Measurements from ENCODE around the gene ARHGEF2.

Gene ARHGEF2

GRCh38 chr1:155918660-155919059, 59.7 kb downstream of the ARHGEF2 start:
- in situ Hi-C loops (cut with MboI; ENCODE audit: low sequenced_read_pairs) = no loop called here

DNA sequence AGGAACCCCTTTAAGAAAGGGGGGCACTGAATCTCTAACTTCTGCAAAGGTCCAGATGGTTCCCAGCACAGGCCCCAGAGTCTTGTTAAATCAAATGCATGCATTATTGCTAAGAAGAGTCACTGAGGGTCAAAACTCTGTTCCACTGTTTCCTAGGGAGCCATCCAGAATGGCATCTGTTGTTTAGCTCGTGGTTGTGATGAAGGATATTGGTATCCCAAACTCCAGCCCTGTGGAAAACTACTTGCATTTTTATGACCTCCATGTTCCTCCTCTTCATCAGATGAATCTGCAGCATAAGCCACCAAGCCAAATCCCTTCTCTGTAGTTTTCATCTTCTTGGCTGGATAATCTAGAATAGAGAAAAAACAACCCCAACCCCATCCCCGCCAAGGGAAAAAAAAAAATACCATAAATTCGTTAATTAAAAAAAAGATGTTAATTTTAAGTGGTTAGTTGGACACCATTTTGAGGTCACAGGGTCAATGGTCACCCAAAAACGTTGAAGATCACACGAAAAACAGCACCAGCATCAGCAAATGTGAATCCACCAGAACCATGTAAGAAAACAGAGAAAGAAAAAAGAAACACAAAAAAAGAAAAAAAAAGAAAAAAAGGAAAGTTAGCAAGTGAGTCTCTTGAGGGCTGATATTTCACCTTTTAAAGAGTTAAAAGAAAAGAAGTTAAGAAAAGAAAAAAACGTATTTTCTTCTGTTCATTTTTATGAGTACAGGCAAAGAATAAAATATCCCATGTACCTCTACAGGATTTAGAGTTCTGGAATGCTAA, 64.2 kb downstream of the ARHGEF2 start:
- in situ Hi-C loops (cut with MboI; ENCODE audit: low sequenced_read_pairs) = no loop called here

DNA sequence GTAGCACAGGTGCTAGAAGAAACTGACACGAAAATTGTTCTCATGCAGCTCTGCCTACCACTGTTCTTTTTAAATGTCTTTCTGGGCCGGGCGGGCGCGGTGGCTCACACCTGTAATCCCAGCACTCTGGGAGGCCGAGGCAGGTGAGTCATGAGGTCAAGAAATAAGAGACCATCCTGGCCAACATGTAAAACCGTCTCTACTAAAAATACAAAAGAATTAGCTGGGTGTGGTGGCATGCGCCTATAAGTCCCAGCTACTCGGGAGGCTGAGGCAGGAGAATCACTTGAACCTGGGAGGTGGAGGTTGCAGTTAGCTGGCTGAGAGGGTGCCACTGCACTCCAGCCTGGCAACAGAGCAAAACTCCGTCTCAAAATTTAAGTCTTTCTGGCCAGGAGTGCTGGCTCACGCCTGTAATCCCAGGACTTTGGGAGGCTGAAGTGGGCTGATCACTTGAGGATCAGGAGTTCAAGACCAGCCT, 66.3 kb downstream of the ARHGEF2 start:
- in situ Hi-C loops (cut with MboI; ENCODE audit: low sequenced_read_pairs) = no loop called here

GRCh38 chr1:155911156-155912055, 66.9 kb downstream of the ARHGEF2 start, which contains the start of gene RIT1:
Gene RIT1, minus strand, starts transcription at chr1:155911349. Its CDS starts 588 bp downstream, at chr1:155910761.
- in situ Hi-C loops (cut with MboI; ENCODE audit: low sequenced_read_pairs) = no loop called here

GRCh38 chr1:155910621-155911121, 67.7 kb downstream of the ARHGEF2 start:
- in situ Hi-C loops (cut with MboI; ENCODE audit: low sequenced_read_pairs) = no loop called here

DNA sequence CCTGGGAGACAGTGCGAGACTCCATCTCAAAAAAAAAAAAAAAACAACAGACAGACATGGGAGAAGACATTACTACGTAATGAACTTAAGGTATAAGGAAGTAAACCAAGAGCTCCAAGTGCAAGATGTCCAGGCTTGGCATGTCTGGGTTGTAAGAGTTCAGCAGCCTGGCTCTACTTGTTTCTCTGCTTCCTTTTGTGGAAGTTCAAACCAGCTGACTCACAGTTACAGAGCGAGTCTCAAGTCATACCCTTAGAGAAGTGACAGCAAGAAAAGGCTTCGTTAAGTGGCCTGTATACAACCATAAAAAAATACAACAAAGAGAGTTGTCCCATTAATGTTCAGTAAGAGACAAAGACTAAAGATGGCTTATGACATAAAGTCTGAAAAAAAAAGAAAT, 68.5 kb downstream of the ARHGEF2 start:
- in situ Hi-C loops (cut with MboI; ENCODE audit: low sequenced_read_pairs) = no loop called here

- in situ Hi-C loops (cut with MboI; ENCODE audit: low sequenced_read_pairs) = no loop called here
These were observed 74.1 kb downstream of the ARHGEF2 start for GRCh38 chr1:155904261-155904660.

DNA sequence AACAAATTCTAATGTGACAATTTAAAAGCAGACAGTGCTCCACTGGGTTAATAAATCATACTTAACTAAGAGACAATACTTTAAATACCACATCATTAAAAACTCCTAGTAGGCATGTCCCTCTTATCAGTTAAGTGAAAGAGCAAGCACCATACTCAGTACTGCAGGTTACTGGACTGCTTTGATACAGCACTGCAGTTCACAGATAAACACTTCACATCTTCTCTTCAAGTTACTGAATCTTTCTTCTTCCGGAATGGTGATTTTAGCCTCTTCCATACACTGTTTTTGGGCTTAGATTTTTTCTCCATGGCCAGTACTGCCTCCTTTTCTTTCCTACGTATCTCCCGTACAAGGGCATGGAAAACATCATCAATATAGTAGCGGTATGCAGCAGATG, 78.2 kb downstream of the ARHGEF2 start:
- in situ Hi-C loops (cut with MboI; ENCODE audit: low sequenced_read_pairs) = no loop called here

GRCh38 chr1:155899683-155900082, 78.7 kb downstream of the ARHGEF2 start:
- in situ Hi-C loops (cut with MboI; ENCODE audit: low sequenced_read_pairs) = no loop called here

- in situ Hi-C loops (cut with MboI; ENCODE audit: low sequenced_read_pairs) = no loop called here
These were observed 79.5 kb downstream of the ARHGEF2 start for GRCh38 chr1:155898888-155899287.

GRCh38 chr1:155897746-155898145, 80.6 kb downstream of the ARHGEF2 start:
- in situ Hi-C loops (cut with MboI; ENCODE audit: low sequenced_read_pairs) = no loop called here

Measured in HL-60/S4 treated with retinoic acid at 250 ng/mL for 4 days and 3 days (cell line).